HL-60 (cell line): Measurements from ENCODE around the gene RGS14.

Experiments used
- SPI1 ChIP-seq: IDR thresholded peaks from 2 replicates; pipeline ENCODE4 v1.6.1; 2012; ENCODE audit warnings: low read depth, mild to moderate bottlenecking, borderline replicate concordance
- TF ChIP-seq, protein P1 (sequence below): IDR thresholded peaks from one replicate; pipeline ENCODE4 v1.5.1; 2011; ENCODE audit warnings: low read length, control low read depth, inconsistent platforms; ENCODE audit not compliant: insufficient read depth
- TF ChIP-seq, protein P2 (sequence below): IDR thresholded peaks from 2 replicates; pipeline ENCODE4 v1.6.1; 2012; ENCODE audit warnings: low read depth; ENCODE audit not compliant: insufficient replicate concordance

DNA sequence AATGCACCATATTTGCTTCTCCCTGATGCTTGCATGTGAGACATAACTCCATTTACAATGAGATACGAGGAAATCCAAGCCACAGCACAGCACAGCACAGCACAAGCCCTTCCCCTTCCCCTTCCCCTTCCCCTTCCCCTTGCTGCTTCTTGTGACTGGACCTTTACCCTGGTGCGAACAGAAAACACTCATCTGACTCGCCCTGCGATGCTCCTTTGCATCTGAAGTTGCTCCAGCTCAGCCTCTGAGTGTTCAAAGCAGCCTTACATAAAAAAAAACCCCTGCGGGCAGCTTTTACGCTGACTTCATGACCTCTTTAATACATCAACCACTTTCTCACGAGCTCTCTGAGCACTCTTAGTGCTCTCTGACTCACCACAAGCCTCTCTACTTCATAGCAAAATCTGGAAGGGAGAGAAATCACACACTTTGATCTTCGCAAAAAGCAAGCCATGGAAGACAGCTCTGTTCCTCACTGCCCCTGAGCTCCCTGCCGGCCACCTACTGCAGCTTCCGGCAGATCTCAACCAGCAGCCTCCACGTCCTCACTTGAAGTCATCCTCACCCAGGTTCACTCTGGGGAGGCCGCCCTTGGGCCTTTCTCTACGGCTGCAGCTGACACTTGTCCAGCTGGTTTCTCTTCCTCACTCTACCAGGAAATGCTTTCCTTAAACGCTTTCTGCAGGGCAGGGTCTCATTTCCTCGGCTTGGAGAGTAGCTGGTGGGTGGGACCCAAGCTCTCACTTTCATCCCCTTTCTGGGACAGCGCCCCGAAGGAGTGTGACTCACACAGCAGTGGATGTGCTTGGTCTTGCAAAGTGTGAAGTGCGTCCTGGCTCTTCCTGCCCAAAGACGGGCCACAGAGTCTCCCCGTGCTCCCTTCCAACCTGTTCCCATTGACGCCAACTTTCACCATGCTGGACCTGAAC, 31.8 kb downstream of the RGS14 start:
- TF ChIP-seq SPI1, result no peak
- TF ChIP-seq, protein P1, sequence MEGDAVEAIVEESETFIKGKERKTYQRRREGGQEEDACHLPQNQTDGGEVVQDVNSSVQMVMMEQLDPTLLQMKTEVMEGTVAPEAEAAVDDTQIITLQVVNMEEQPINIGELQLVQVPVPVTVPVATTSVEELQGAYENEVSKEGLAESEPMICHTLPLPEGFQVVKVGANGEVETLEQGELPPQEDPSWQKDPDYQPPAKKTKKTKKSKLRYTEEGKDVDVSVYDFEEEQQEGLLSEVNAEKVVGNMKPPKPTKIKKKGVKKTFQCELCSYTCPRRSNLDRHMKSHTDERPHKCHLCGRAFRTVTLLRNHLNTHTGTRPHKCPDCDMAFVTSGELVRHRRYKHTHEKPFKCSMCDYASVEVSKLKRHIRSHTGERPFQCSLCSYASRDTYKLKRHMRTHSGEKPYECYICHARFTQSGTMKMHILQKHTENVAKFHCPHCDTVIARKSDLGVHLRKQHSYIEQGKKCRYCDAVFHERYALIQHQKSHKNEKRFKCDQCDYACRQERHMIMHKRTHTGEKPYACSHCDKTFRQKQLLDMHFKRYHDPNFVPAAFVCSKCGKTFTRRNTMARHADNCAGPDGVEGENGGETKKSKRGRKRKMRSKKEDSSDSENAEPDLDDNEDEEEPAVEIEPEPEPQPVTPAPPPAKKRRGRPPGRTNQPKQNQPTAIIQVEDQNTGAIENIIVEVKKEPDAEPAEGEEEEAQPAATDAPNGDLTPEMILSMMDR, result no peak
- TF ChIP-seq, protein P2, sequence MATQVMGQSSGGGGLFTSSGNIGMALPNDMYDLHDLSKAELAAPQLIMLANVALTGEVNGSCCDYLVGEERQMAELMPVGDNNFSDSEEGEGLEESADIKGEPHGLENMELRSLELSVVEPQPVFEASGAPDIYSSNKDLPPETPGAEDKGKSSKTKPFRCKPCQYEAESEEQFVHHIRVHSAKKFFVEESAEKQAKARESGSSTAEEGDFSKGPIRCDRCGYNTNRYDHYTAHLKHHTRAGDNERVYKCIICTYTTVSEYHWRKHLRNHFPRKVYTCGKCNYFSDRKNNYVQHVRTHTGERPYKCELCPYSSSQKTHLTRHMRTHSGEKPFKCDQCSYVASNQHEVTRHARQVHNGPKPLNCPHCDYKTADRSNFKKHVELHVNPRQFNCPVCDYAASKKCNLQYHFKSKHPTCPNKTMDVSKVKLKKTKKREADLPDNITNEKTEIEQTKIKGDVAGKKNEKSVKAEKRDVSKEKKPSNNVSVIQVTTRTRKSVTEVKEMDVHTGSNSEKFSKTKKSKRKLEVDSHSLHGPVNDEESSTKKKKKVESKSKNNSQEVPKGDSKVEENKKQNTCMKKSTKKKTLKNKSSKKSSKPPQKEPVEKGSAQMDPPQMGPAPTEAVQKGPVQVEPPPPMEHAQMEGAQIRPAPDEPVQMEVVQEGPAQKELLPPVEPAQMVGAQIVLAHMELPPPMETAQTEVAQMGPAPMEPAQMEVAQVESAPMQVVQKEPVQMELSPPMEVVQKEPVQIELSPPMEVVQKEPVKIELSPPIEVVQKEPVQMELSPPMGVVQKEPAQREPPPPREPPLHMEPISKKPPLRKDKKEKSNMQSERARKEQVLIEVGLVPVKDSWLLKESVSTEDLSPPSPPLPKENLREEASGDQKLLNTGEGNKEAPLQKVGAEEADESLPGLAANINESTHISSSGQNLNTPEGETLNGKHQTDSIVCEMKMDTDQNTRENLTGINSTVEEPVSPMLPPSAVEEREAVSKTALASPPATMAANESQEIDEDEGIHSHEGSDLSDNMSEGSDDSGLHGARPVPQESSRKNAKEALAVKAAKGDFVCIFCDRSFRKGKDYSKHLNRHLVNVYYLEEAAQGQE, result no peak
